WTC11 (cell line): Measurements from ENCODE around the gene MSL3B.

ENCODE experiments used
- ATAC-seq: fragments of 200-7000 bp; cut with Tn5 transposase; 2 replicates; pipeline ENCODE4 v1.10.0; 2021; ENCODE audit warnings: mild to moderate bottlenecking, moderate library complexity
- CTCF ChIA-PET: fragments of 300-600 bp; sonication (Branson Sonifier 250); formaldehyde crosslinking; loops from one replicate; lab custom pipeline; 2021; ENCODE audit warnings: antibody characterized with exemption; lab: Charles Lee
- POLR2A ChIA-PET: fragments of 350-600 bp; sonication (Branson Sonifier 250); formaldehyde crosslinking; loops from one replicate; lab custom pipeline; 2021; ENCODE audit warnings: antibody characterized with exemption; lab: Charles Lee
- DNase-seq: peaks from one replicate; pipeline ENCODE4 v3.0.0; 2021; ENCODE audit warnings: low spot score
- H3K27ac Mint-ChIP-seq: 2 replicates; pipeline ENCODE4 v1.8.0; 2021; ENCODE audit warnings: mixed read lengths
- H3K27me3 Mint-ChIP-seq: 2 replicates; pipeline ENCODE4 v1.8.0; 2021; ENCODE audit warnings: low read depth, mild to moderate bottlenecking, moderate library complexity, mixed read lengths
- H3K36me3 Mint-ChIP-seq: 2 replicates; pipeline ENCODE4 v1.8.0; 2021; ENCODE audit warnings: mixed read lengths
- H3K4me1 Mint-ChIP-seq: 2 replicates; pipeline ENCODE4 v1.8.0; 2022; ENCODE audit warnings: mixed read lengths
- H3K4me3 Mint-ChIP-seq: 2 replicates; pipeline ENCODE4 v1.8.0; 2021; ENCODE audit warnings: mild to moderate bottlenecking, moderate library complexity, mixed read lengths
- H3K9me3 Mint-ChIP-seq: 2 replicates; pipeline ENCODE4 v1.8.0; 2021; ENCODE audit warnings: mixed read lengths
- CBFB ChIP-seq: sonication (generic); formaldehyde crosslinking; IDR thresholded peaks from 2 replicates; pipeline ENCODE4 v1.8.1; 2022; ENCODE audit warnings: mild to moderate bottlenecking, low read depth, missing genetic modification reagents
- ESRRA ChIP-seq: sonication (generic); formaldehyde crosslinking; IDR thresholded peaks from 2 replicates; pipeline ENCODE4 v1.8.1; 2022; ENCODE audit warnings: mild to moderate bottlenecking, missing genetic modification reagents, borderline replicate concordance
- JAZF1 ChIP-seq: fragments of 250-450 bp; sonication (Bioruptor Pico); IDR thresholded peaks from 2 replicates; pipeline ENCODE4 v1.9.0; 2021; ENCODE audit warnings: moderate library complexity, mild to moderate bottlenecking, inconsistent platforms
- OVOL2 ChIP-seq: fragments of 250-450 bp; sonication (Bioruptor Pico); IDR thresholded peaks from 2 replicates; pipeline ENCODE4 v1.9.0; 2021; ENCODE audit warnings: mild to moderate bottlenecking, borderline replicate concordance
- PRRX2 ChIP-seq: fragments of 250-450 bp; sonication (Bioruptor Pico); IDR thresholded peaks from 2 replicates; pipeline ENCODE4 v1.8.0; 2021; ENCODE audit warnings: mild to moderate bottlenecking
- RELA ChIP-seq: sonication (generic); formaldehyde crosslinking; IDR thresholded peaks from 2 replicates; pipeline ENCODE4 v1.8.1; 2022; ENCODE audit warnings: missing genetic modification reagents, mild to moderate bottlenecking, borderline replicate concordance
- TCF7 ChIP-seq: sonication (generic); formaldehyde crosslinking; IDR thresholded peaks from 2 replicates; pipeline ENCODE4 v1.8.0; 2022; ENCODE audit warnings: mild to moderate bottlenecking, low read depth, missing genetic modification reagents, moderate library complexity
- TEAD1 ChIP-seq: sonication (generic); formaldehyde crosslinking; IDR thresholded peaks from 2 replicates; pipeline ENCODE4 v1.8.0; 2022; ENCODE audit warnings: mild to moderate bottlenecking, missing genetic modification reagents
- ZNF317 ChIP-seq: sonication (generic); formaldehyde crosslinking; IDR thresholded peaks from 2 replicates; pipeline ENCODE4 v1.8.1; 2023; ENCODE audit warnings: low read depth, mild to moderate bottlenecking, moderate library complexity, missing genetic modification reagents, borderline replicate concordance
- TF ChIP-seq, protein P1 (sequence below): fragments of 250-450 bp; sonication (Bioruptor Pico); IDR thresholded peaks from 2 replicates; pipeline ENCODE4 v1.9.0; 2021; ENCODE audit warnings: mild to moderate bottlenecking
- TF ChIP-seq, protein P2 (sequence below): sonication (generic); formaldehyde crosslinking; IDR thresholded peaks from 2 replicates; pipeline ENCODE4 v1.8.0; 2023; ENCODE audit warnings: missing genetic modification reagents, mild to moderate bottlenecking, borderline replicate concordance
- TF ChIP-seq, protein P3 (sequence below): sonication (generic); formaldehyde crosslinking; IDR thresholded peaks from 2 replicates; pipeline ENCODE4 v1.8.0; 2022; ENCODE audit warnings: mild to moderate bottlenecking, missing genetic modification reagents
- TF ChIP-seq, protein P4 (sequence below): sonication (generic); formaldehyde crosslinking; IDR thresholded peaks from 2 replicates; pipeline ENCODE4 v1.8.0; 2022; ENCODE audit warnings: mild to moderate bottlenecking, missing genetic modification reagents

Gene MSL3B

DNA sequence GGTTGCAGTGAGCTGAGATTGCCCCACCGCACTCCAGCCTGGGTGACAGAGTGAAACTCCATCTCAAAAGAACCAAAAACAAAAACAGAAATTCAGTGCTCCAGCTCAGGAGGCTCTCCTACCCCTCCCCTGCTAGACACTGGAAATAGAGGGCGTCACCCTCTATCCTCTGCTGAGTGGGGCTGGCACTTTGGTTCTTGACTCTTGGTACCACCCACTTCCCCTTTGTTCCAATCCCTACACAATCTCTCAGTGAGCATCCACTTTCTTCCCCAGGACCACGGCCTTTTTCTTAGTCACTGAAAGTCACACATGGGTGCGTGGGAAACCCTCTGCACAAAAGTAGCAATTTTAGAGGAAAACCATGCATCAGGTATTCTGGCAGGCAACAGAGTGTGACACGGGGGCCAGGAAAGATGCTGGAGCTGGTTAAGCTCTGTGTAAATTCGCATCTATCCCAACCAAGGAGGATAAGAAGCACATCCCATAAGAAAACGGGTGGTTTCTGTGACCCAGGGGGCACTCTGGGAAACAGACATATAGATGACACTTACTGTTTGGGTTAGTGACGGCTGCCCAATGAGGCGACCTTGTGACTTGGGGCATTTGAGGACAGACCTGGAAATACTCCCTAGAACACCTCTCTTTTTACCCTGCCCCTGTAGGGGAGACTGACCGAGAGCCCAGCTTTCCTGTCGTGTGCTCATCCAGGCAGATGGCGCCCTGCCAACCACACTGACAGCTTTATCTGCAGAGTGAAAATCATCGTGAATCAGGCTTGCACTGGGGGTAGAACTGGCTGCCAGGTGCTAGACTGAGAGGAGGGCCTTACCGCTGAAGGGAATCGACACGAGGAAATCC is 21.6 kb downstream of the MSL3B start (continued):
- TF ChIP-seq, protein P1, sequence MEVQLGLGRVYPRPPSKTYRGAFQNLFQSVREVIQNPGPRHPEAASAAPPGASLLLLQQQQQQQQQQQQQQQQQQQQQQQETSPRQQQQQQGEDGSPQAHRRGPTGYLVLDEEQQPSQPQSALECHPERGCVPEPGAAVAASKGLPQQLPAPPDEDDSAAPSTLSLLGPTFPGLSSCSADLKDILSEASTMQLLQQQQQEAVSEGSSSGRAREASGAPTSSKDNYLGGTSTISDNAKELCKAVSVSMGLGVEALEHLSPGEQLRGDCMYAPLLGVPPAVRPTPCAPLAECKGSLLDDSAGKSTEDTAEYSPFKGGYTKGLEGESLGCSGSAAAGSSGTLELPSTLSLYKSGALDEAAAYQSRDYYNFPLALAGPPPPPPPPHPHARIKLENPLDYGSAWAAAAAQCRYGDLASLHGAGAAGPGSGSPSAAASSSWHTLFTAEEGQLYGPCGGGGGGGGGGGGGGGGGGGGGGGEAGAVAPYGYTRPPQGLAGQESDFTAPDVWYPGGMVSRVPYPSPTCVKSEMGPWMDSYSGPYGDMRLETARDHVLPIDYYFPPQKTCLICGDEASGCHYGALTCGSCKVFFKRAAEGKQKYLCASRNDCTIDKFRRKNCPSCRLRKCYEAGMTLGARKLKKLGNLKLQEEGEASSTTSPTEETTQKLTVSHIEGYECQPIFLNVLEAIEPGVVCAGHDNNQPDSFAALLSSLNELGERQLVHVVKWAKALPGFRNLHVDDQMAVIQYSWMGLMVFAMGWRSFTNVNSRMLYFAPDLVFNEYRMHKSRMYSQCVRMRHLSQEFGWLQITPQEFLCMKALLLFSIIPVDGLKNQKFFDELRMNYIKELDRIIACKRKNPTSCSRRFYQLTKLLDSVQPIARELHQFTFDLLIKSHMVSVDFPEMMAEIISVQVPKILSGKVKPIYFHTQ, result no peak
- TF ChIP-seq TCF7, result no peak

DNA sequence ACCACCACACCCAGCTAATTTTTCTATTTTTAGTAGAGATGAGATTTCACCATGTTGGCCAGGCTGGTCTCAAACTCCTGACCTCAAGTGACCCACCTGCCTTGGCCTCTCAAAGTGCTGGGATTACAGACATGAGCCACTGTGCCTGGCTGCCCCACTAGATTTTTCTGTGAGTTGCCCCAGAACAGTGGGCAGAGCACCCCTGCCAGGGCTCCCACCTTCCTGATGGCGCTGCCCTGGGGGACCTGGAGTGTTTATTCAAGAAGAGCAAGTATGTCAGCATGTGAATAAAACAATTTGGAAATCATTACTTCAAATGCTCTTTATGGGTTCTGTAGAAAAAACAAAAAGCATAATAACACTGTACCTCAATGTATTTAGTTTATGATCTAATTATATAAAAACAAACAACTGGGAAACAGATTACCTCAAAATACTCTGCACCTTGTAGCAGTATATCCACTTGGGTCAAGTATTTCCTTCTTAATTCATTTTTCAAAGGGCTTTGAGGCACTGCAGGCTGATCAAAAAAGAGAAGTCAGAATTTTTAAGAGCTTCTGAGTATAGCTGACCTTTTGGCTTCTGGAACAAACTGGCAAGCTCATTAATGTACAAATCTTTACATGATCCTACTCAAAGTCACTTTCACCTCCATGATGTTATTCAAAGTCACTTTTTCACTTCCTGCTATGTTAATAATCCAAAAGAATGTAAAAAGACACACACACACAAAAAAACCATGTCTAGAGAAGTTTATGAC is 22.7 kb downstream of the MSL3B start:
- no peaks in the 10 kb centered on the region for H3K9me3 Mint-ChIP-seq
- H3K36me3 Mint-ChIP-seq, result peaks cover 98% of the 10 kb centered on the region
- CTCF ChIA-PET, result interaction anchor here (1.6 kb wide), 1 partner anchor 13 kb away, joined by 3 read pairs; no protein-coding TSS in a partner anchor
- POLR2A ChIA-PET, result no interaction called here
- H3K27me3 Mint-ChIP-seq, result no peaks in the 10 kb centered on the region
- H3K4me1 Mint-ChIP-seq, result peaks cover 3% of the 10 kb centered on the region
- TF ChIP-seq CBFB (CRISPR knock-in tag) (no peak), RELA (CRISPR knock-in tag) (no peak)
- TF ChIP-seq, protein P2, sequence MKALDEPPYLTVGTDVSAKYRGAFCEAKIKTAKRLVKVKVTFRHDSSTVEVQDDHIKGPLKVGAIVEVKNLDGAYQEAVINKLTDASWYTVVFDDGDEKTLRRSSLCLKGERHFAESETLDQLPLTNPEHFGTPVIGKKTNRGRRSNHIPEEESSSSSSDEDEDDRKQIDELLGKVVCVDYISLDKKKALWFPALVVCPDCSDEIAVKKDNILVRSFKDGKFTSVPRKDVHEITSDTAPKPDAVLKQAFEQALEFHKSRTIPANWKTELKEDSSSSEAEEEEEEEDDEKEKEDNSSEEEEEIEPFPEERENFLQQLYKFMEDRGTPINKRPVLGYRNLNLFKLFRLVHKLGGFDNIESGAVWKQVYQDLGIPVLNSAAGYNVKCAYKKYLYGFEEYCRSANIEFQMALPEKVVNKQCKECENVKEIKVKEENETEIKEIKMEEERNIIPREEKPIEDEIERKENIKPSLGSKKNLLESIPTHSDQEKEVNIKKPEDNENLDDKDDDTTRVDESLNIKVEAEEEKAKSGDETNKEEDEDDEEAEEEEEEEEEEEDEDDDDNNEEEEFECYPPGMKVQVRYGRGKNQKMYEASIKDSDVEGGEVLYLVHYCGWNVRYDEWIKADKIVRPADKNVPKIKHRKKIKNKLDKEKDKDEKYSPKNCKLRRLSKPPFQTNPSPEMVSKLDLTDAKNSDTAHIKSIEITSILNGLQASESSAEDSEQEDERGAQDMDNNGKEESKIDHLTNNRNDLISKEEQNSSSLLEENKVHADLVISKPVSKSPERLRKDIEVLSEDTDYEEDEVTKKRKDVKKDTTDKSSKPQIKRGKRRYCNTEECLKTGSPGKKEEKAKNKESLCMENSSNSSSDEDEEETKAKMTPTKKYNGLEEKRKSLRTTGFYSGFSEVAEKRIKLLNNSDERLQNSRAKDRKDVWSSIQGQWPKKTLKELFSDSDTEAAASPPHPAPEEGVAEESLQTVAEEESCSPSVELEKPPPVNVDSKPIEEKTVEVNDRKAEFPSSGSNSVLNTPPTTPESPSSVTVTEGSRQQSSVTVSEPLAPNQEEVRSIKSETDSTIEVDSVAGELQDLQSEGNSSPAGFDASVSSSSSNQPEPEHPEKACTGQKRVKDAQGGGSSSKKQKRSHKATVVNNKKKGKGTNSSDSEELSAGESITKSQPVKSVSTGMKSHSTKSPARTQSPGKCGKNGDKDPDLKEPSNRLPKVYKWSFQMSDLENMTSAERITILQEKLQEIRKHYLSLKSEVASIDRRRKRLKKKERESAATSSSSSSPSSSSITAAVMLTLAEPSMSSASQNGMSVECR (CRISPR knock-in tag), result no peak
- TF ChIP-seq, all 79 proteins: peak for 0
- Mint-ChIP-seq H3K27ac (no peak overlapping the region), H3K4me3 (no peak overlapping the region)
- ATAC-seq (no peak), DNase-seq (no peak)

DNA sequence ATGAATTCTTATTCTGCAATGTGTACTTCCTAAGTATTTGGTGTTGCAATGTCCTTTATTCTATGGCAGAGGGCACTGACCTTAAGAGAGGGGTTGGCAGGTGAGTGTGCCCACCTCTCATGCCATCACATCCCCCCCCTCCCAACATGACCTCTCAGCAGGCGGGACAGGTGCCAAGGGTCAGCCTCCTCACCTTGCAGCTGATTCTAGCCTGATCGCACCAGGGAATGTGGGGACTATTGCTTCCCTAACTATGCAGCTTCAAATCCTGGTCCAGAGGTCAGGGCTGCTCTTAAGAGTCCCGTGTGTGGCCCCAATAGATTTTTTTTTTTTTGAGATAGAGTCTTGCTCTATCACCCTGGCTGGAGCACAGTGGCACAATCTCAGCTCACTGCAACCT is 23.4 kb downstream of the MSL3B start:
- Mint-ChIP-seq H3K27me3 (no peaks in the 10 kb centered on the region), H3K9me3 (no peaks in the 10 kb centered on the region), H3K4me3 (no peak overlapping the region), H3K27ac (no peak overlapping the region), H3K36me3 (peaks cover 98% of the 10 kb centered on the region), H3K4me1 (peaks cover 8% of the 10 kb centered on the region)
- ATAC-seq, result no peak
- ChIA-PET POLR2A (no interaction called here), CTCF (interaction anchor here (1.6 kb wide), 1 partner anchor 12 kb away, joined by 3 read pairs; no protein-coding TSS in a partner anchor)
- DNase-seq, result no peak
- TF ChIP-seq, protein P3, sequence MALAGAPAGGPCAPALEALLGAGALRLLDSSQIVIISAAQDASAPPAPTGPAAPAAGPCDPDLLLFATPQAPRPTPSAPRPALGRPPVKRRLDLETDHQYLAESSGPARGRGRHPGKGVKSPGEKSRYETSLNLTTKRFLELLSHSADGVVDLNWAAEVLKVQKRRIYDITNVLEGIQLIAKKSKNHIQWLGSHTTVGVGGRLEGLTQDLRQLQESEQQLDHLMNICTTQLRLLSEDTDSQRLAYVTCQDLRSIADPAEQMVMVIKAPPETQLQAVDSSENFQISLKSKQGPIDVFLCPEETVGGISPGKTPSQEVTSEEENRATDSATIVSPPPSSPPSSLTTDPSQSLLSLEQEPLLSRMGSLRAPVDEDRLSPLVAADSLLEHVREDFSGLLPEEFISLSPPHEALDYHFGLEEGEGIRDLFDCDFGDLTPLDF (CRISPR knock-in tag), result no peak
- TF ChIP-seq TCF7, result no peak
- no peak for TF ChIP-seq ESRRA
- TF ChIP-seq PRRX2 (CRISPR knock-in tag), result no peak
- TF ChIP-seq ZNF317 (CRISPR knock-in tag), result no peak
- no peak for TF ChIP-seq TEAD1 (CRISPR knock-in tag)
- no peak for TF ChIP-seq OVOL2
- TF ChIP-seq, protein P4, sequence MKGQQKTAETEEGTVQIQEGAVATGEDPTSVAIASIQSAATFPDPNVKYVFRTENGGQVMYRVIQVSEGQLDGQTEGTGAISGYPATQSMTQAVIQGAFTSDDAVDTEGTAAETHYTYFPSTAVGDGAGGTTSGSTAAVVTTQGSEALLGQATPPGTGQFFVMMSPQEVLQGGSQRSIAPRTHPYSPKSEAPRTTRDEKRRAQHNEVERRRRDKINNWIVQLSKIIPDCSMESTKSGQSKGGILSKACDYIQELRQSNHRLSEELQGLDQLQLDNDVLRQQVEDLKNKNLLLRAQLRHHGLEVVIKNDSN (CRISPR knock-in tag), result no peak
- no peak for TF ChIP-seq JAZF1
